Neural cell (in vitro differentiated cells): ENCODE measurements around the gene CFTR. TPM values are rescaled to one million over a fixed set of nuclear protein-coding genes. Genes with fewer than 3 reads are reported as not detected.

ENCODE experiments used
- H2AFZ ChIP-seq: fragments of 200-600, 300-800 bp; sonication (generic), shearing (Covaris generic); 2 replicates; pipeline ENCODE4 v1.6.0; 2014; ENCODE audit warnings: low read depth, mild to moderate bottlenecking, antibody characterized with exemption, low read length, moderate library complexity
- H3F3A ChIP-seq: fragments of 200-600 bp; shearing (Covaris generic); 2 replicates; pipeline ENCODE4 v1.6.1; 2016; ENCODE audit warnings: mild to moderate bottlenecking, moderate library complexity, mixed read lengths, antibody characterized with exemption, low read length; ENCODE audit not compliant: insufficient read depth, poor library complexity, severe bottlenecking
- H3K27ac ChIP-seq: fragments of 200-600, 300-800 bp; sonication (generic), shearing (Covaris generic); 2 replicates; pipeline ENCODE4 v1.5.1; 2014; ENCODE audit warnings: mild to moderate bottlenecking, low read length, moderate library complexity
- H3K27me3 ChIP-seq: fragments of 300-800, 200-600 bp; sonication (generic), shearing (Covaris generic); 2 replicates; pipeline ENCODE4 v1.6.0; 2014; ENCODE audit warnings: mild to moderate bottlenecking, low read depth, low read length, moderate library complexity; ENCODE audit not compliant: insufficient read depth
- H3K36me3 ChIP-seq: fragments of 300-800, 200-600 bp; sonication (generic), shearing (Covaris generic); 2 replicates; pipeline ENCODE4 v1.5.1; 2014; ENCODE audit warnings: mild to moderate bottlenecking, antibody characterized with exemption, low read length, moderate library complexity; ENCODE audit not compliant: insufficient read depth
- H3K4me2 ChIP-seq: fragments of 300-800, 200-600 bp; sonication (generic), shearing (Covaris generic); 2 replicates; pipeline ENCODE4 v1.6.0; 2014; ENCODE audit warnings: mild to moderate bottlenecking, low read length
- H3K4me3 ChIP-seq: fragments of 300-800, 200-600 bp; sonication (generic), shearing (Covaris generic); 2 replicates; pipeline ENCODE4 v1.5.1; 2014; ENCODE audit warnings: mild to moderate bottlenecking, low read length, moderate library complexity
- H3K79me2 ChIP-seq: fragments of 200-600 bp; shearing (Covaris generic); replicated peaks from 2 replicates; pipeline ENCODE4 v1.6.0; 2014; ENCODE audit warnings: mild to moderate bottlenecking, low read length, moderate library complexity; ENCODE audit not compliant: insufficient read depth
- H3K9ac ChIP-seq: fragments of 300-800, 200-600 bp; sonication (generic), shearing (Covaris generic); 2 replicates; pipeline ENCODE4 v1.6.1; 2016; ENCODE audit warnings: mild to moderate bottlenecking, low read length, mixed read lengths
- H3K9me2 ChIP-seq: fragments of 200-600 bp; shearing (Covaris generic); 2 replicates; pipeline ENCODE4 v1.6.1; 2016; ENCODE audit warnings: mild to moderate bottlenecking, low read length, mixed read lengths; ENCODE audit not compliant: insufficient read depth
- H3K9me3 ChIP-seq: fragments of 200-600, 300-800 bp; sonication (generic), shearing (Covaris generic); 2 replicates; pipeline ENCODE4 v1.6.1; 2016; ENCODE audit warnings: mild to moderate bottlenecking, mixed run types, low read length, moderate library complexity, mixed read lengths
- H4K20me1 ChIP-seq: fragments of 200-600 bp; shearing (Covaris generic); 2 replicates; pipeline ENCODE4 v1.6.1; 2016; ENCODE audit warnings: mild to moderate bottlenecking, mixed run types; ENCODE audit not compliant: insufficient read depth
- CTCF ChIP-seq: fragments of 450-650 bp; IDR thresholded peaks from 2 replicates; pipeline ENCODE4 v1.5.1; 2014; ENCODE audit warnings: antibody characterized with exemption, mild to moderate bottlenecking, moderate library complexity; ENCODE audit not compliant: poor library complexity, severe bottlenecking
- EP300 ChIP-seq: fragments of 450-650 bp; conservative IDR thresholded peaks from 2 replicates; pipeline ENCODE4 v1.6.1; 2014; ENCODE audit warnings: antibody characterized with exemption, mild to moderate bottlenecking, moderate library complexity; ENCODE audit not compliant: poor library complexity, severe bottlenecking
- EZH2 ChIP-seq: fragments of 200-600, 300-800 bp; shearing (Covaris generic), sonication (generic); IDR thresholded peaks from 2 replicates; pipeline ENCODE4 v1.6.1; 2014; ENCODE audit warnings: antibody characterized with exemption, low read length, borderline replicate concordance, mild to moderate bottlenecking; ENCODE audit not compliant: insufficient read depth, poor library complexity, severe bottlenecking
- MXI1 ChIP-seq: fragments of 450-650 bp; conservative IDR thresholded peaks from 2 replicates; pipeline ENCODE4 v1.6.1; 2014; ENCODE audit warnings: antibody characterized with exemption, mild to moderate bottlenecking; ENCODE audit not compliant: poor library complexity, severe bottlenecking
- POLR2AphosphoS5 ChIP-seq: IDR thresholded peaks from 2 replicates; pipeline ENCODE4 v1.6.1; 2012
- RAD21 ChIP-seq: fragments of 450-650 bp; conservative IDR thresholded peaks from 2 replicates; pipeline ENCODE4 v1.6.1; 2014; ENCODE audit warnings: antibody characterized with exemption, mild to moderate bottlenecking, moderate library complexity
- REST ChIP-seq: IDR thresholded peaks from 2 replicates; pipeline ENCODE4 v1.6.1; 2012; ENCODE audit warnings: borderline replicate concordance
- SMC3 ChIP-seq: fragments of 450-650 bp; conservative IDR thresholded peaks from 2 replicates; pipeline ENCODE4 v1.6.1; 2014; ENCODE audit warnings: antibody characterized with exemption, mild to moderate bottlenecking, moderate library complexity; ENCODE audit not compliant: poor library complexity
- TAF1 ChIP-seq: IDR thresholded peaks from 2 replicates; pipeline ENCODE4 v1.6.1; 2012; ENCODE audit warnings: low read depth
- polyA plus RNA-seq: library from polyadenylated mRNA; depleted of rRNA; stranded (reverse); fragments of >200 nt; gene quantifications from 2 replicates; pipeline ENCODE4 v1.2.3, GENCODE V29; 2014

CFTR gene
- polyA plus RNA-seq, 1 donor from 2014 or later, result not detected

- H3K36me3 ChIP-seq, result no peaks in the 10 kb centered on the region
- no peaks in the 10 kb centered on the region for H3K79me2 ChIP-seq
- H3K9me2 ChIP-seq, result no peaks in the 10 kb centered on the region
- TF ChIP-seq CTCF (no peak), SMC3 (no peak), POLR2AphosphoS5 (no peak)
- no peak overlapping the region for H3K4me2 ChIP-seq
- H2AFZ ChIP-seq, result no peak overlapping the region
- H3K27me3 ChIP-seq, result no peaks in the 10 kb centered on the region
- no peaks in the 10 kb centered on the region for H3K9me3 ChIP-seq
- H3K27ac ChIP-seq, result no peak overlapping the region
- no peak overlapping the region for H3K9ac ChIP-seq
- H4K20me1 ChIP-seq, result no peaks in the 10 kb centered on the region
- H3F3A ChIP-seq, result no peaks in the 10 kb centered on the region
- H3K4me3 ChIP-seq, result no peak overlapping the region
Measured at GRCh38 chr7:117592011-117592635, 112.3 kb downstream of the CFTR start.

- Histone ChIP-seq H3F3A (no peaks in the 10 kb centered on the region), H3K4me3 (no peak overlapping the region), H3K27ac (no peak overlapping the region), H3K9ac (no peak overlapping the region), H3K79me2 (no peaks in the 10 kb centered on the region), H4K20me1 (no peaks in the 10 kb centered on the region), H3K36me3 (no peaks in the 10 kb centered on the region), H3K9me3 (no peaks in the 10 kb centered on the region), H3K9me2 (no peaks in the 10 kb centered on the region), H2AFZ (no peak overlapping the region), H3K4me2 (no peak overlapping the region), H3K27me3 (no peaks in the 10 kb centered on the region)
- TF ChIP-seq EZH2 (no peak), MXI1 (no peak), POLR2AphosphoS5 (no peak)
Measured at GRCh38 chr7:117596134-117596533, 116.3 kb downstream of the CFTR start.

- no peaks in the 10 kb centered on the region for H3K79me2 ChIP-seq
- no peaks in the 10 kb centered on the region for H3F3A ChIP-seq
- no peak overlapping the region for H2AFZ ChIP-seq
- no peak overlapping the region for H3K4me2 ChIP-seq
- H3K9ac ChIP-seq, result no peak overlapping the region
- H3K4me3 ChIP-seq, result no peak overlapping the region
- no peaks in the 10 kb centered on the region for H3K36me3 ChIP-seq
- no peaks in the 10 kb centered on the region for H3K9me3 ChIP-seq
- TF ChIP-seq TAF1 (no peak), EZH2 (no peak), MXI1 (no peak), REST (no peak), EP300 (no peak), POLR2AphosphoS5 (no peak), SMC3 (no peak), RAD21 (no peak)
- no peaks in the 10 kb centered on the region for H3K27me3 ChIP-seq
- no peaks in the 10 kb centered on the region for H3K9me2 ChIP-seq
- H4K20me1 ChIP-seq, result no peaks in the 10 kb centered on the region
- no peak overlapping the region for H3K27ac ChIP-seq
Measured at GRCh38 chr7:117597755-117598154, 117.9 kb downstream of the CFTR start.
